Small intestine (tissue), 7 donors: Measurements from ENCODE around the gene LRMDA. TPM values are rescaled to one million over a fixed set of nuclear protein-coding genes. Genes with fewer than 3 reads are reported as not detected.

Experiments used
- DNase-seq, 2 donors: peaks; one replicate each; pipeline versions ENCODE4 v3.0.0 to v3.0.0-alpha.2; 2013
- FAIRE-seq: peaks from 2 replicates; lab custom pipeline; 2012; peaks lifted over from hg19 to GRCh38; lab: Jason Lieb, UNC
- H3K27ac ChIP-seq, 3 donors: one replicate each; pipeline ENCODE4 v1.5.1; 2013; ENCODE audit warnings: low read length in 2 of 3, mild to moderate bottlenecking in 2 of 3, control low read depth in 1 of 3, inconsistent platforms in 1 of 3, low read depth in 1 of 3, moderate library complexity in 1 of 3
- H3K27me3 ChIP-seq, 3 donors: one replicate each; pipeline ENCODE4 v1.6.1; 2013; ENCODE audit warnings: low read length in 3 of 3, inconsistent platforms in 1 of 3; ENCODE audit not compliant: control insufficient read depth in 3 of 3, insufficient read depth in 3 of 3
- H3K36me3 ChIP-seq, 3 donors: one replicate each; pipeline ENCODE4 v1.6.1; 2013; ENCODE audit warnings: low read length in 3 of 3, inconsistent platforms in 1 of 3, low read depth in 1 of 3, mild to moderate bottlenecking in 1 of 3, moderate library complexity in 1 of 3; ENCODE audit not compliant: control insufficient read depth in 3 of 3, insufficient read depth in 2 of 3
- H3K4me1 ChIP-seq, 3 donors: one replicate each; pipeline ENCODE4 v1.6.1; 2013; ENCODE audit warnings: low read length in 2 of 3, inconsistent platforms in 1 of 3, low read depth in 1 of 3, mild to moderate bottlenecking in 1 of 3, moderate library complexity in 1 of 3; ENCODE audit not compliant: control insufficient read depth in 3 of 3, insufficient read depth in 2 of 3
- H3K4me3 ChIP-seq, 3 donors: one replicate each; pipeline ENCODE4 v1.5.1; 2013; ENCODE audit warnings: low read length in 3 of 3, control low read depth in 1 of 3, inconsistent platforms in 1 of 3, low read depth in 1 of 3, mild to moderate bottlenecking in 1 of 3, moderate library complexity in 1 of 3
- H3K9me3 ChIP-seq, 2 donors: one replicate each; pipeline ENCODE4 v1.6.1; 2013; ENCODE audit warnings: low read depth in 1 of 2, low read length in 1 of 2; ENCODE audit not compliant: control insufficient read depth in 2 of 2, insufficient read depth in 1 of 2
- WGBS, 3 donors: extraction: QIAGEN DNeasy Blood & Tissue Kit; methylation state at CpG; one replicate each; pipeline ENCODE4 v1.1.7; 2013; 5-methylcytosine and 5-hydroxymethylcytosine counted together
- polyA plus RNA-seq, 4 donors: library from polyadenylated mRNA; stranded (reverse) in 3 of 4; unstranded in 1 of 4; fragments of 200-250 nt in 3 of 4; fragments of 120-200 nt in 1 of 4; gene quantifications; one replicate each; pipeline versions ENCODE4 v1.2.1 to v1.2.3, GENCODE V29; 2013
- donor health status: healthy with polysubstance abuse.
- donor health status: control.
- donor health status: control.
- donor health status: Bipolar disorder and iron deficiency.
- donor health status: healthy.

Gene LRMDA
- polyA plus RNA-seq, 4 donors = 5.6 to 16.2 (median 6.0) TPM; not detected in 1

- Histone ChIP-seq H3K4me3 (no peak overlapping the region), H3K4me1 (no peaks in the 10 kb centered on the region), H3K27me3 (no peaks in the 10 kb centered on the region), H3K27ac (no peak overlapping the region), H3K36me3 (no peaks in the 10 kb centered on the region), H3K9me3 (no peaks in the 10 kb centered on the region)
- DNase-seq (peak in 1 of 2 donors; percentile 13), FAIRE-seq (no peak)
- 14 to 56% (median 29%) methylated on average over 1 of the region's 1 CpG for WGBS, 3 donors
Measured at GRCh38 chr10:76456197-76456596, 1024.8 kb downstream of the LRMDA start.

- H3K4me3 ChIP-seq = no peak overlapping the region
- DNase-seq (no peak), FAIRE-seq (no peak)
- H3K36me3 ChIP-seq = no peaks in the 10 kb centered on the region
- H3K27me3 ChIP-seq = no peaks in the 10 kb centered on the region
- no peaks in the 10 kb centered on the region for H3K9me3 ChIP-seq
- 71 to 91% (median 85%) methylated on average over 8 of the region's 8 CpGs for WGBS, 3 donors
- H3K27ac ChIP-seq = no peak overlapping the region
- no peaks in the 10 kb centered on the region for H3K4me1 ChIP-seq
Measured at GRCh38 chr10:76459016-76459730, 1027.7 kb downstream of the LRMDA start.

- H3K27me3 ChIP-seq = no peaks in the 10 kb centered on the region
- no peaks in the 10 kb centered on the region for H3K36me3 ChIP-seq
- 81 to 85% (median 81%) methylated on average over 3 of the region's 3 CpGs for WGBS, 3 donors
- no peaks in the 10 kb centered on the region for H3K4me1 ChIP-seq
- FAIRE-seq (no peak), DNase-seq (no peak)
- H3K9me3 ChIP-seq = no peaks in the 10 kb centered on the region
- no peak overlapping the region for H3K4me3 ChIP-seq
- no peak overlapping the region for H3K27ac ChIP-seq
Measured at GRCh38 chr10:76461024-76461423, 1029.6 kb downstream of the LRMDA start.

- no peak overlapping the region for H3K27ac ChIP-seq
- H3K27me3 ChIP-seq = no peaks in the 10 kb centered on the region
- DNase-seq (no peak), FAIRE-seq (no peak)
- H3K4me3 ChIP-seq = no peak overlapping the region
- no peaks in the 10 kb centered on the region for H3K9me3 ChIP-seq
- no peaks in the 10 kb centered on the region for H3K4me1 ChIP-seq
- no peaks in the 10 kb centered on the region for H3K36me3 ChIP-seq
- WGBS, 3 donors = 44 to 70% (median 69%) methylated on average over 1 of the region's 1 CpG
Measured at GRCh38 chr10:76463111-76463510, 1031.7 kb downstream of the LRMDA start.

- Histone ChIP-seq H3K4me1 (no peaks in the 10 kb centered on the region), H3K36me3 (no peaks in the 10 kb centered on the region), H3K27ac (no peak overlapping the region), H3K9me3 (no peaks in the 10 kb centered on the region), H3K4me3 (no peak overlapping the region), H3K27me3 (no peaks in the 10 kb centered on the region)
- DNase-seq (no peak), FAIRE-seq (no peak)
- 80 to 86% (median 86%) methylated on average over 6 of the region's 6 CpGs for WGBS, 3 donors
Measured at GRCh38 chr10:76466836-76467503, 1035.5 kb downstream of the LRMDA start.

GRCh38 chr10:76469675-76470074, 1038.3 kb downstream of the LRMDA start:
- no peaks in the 10 kb centered on the region for H3K27me3 ChIP-seq
- no peaks in the 10 kb centered on the region for H3K36me3 ChIP-seq
- H3K27ac ChIP-seq = no peak overlapping the region
- FAIRE-seq (no peak), DNase-seq (no peak)
- H3K4me1 ChIP-seq = no peaks in the 10 kb centered on the region
- H3K9me3 ChIP-seq = no peaks in the 10 kb centered on the region
- no peak overlapping the region for H3K4me3 ChIP-seq

- 75 to 79% (median 79%) methylated on average over 5 of the region's 5 CpGs for WGBS, 3 donors
- Histone ChIP-seq H3K4me1 (no peaks in the 10 kb centered on the region), H3K36me3 (no peaks in the 10 kb centered on the region), H3K9me3 (no peaks in the 10 kb centered on the region), H3K4me3 (no peak overlapping the region), H3K27ac (no peak overlapping the region), H3K27me3 (no peaks in the 10 kb centered on the region)
- DNase-seq (no peak), FAIRE-seq (no peak)
Measured at GRCh38 chr10:76479103-76479790, 1047.8 kb downstream of the LRMDA start.

GRCh38 chr10:76481178-76481577, 1049.8 kb downstream of the LRMDA start:
- FAIRE-seq (no peak), DNase-seq (no peak)
- no peak overlapping the region for H3K27ac ChIP-seq

More at GRCh38 chr10:76481178-76481577, 1049.8 kb downstream of the LRMDA start:
- H3K4me3 ChIP-seq = no peak overlapping the region
- H3K4me1 ChIP-seq = no peaks in the 10 kb centered on the region
- no peaks in the 10 kb centered on the region for H3K36me3 ChIP-seq
- H3K27me3 ChIP-seq = no peaks in the 10 kb centered on the region
- H3K9me3 ChIP-seq = no peaks in the 10 kb centered on the region
- 81 to 93% (median 90%) methylated on average over 2 of the region's 2 CpGs for WGBS, 3 donors
